ENCODE data around the gene PTPRS.

Gene PTPRS

DNA sequence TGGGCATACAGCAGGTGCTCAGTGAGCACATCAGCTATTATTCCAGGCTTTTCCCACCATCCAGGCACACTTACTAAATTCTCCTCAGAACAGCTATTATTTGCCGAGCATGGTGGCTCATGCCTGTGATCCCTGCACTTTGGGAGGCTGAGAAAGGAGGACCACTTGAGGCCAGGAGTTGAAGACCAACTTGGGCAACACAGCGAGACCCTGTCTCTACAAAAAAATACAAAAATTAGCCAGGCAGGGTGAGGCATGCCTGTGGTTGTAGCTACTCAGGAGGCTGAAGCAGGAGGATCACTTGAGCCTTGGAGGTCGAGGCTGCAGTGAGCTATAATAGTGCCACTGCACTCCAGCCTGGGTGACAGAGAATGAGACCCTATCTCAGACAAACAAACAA lies 35.4 kb downstream of the PTPRS start:
- no peak for DNase-seq

DNA sequence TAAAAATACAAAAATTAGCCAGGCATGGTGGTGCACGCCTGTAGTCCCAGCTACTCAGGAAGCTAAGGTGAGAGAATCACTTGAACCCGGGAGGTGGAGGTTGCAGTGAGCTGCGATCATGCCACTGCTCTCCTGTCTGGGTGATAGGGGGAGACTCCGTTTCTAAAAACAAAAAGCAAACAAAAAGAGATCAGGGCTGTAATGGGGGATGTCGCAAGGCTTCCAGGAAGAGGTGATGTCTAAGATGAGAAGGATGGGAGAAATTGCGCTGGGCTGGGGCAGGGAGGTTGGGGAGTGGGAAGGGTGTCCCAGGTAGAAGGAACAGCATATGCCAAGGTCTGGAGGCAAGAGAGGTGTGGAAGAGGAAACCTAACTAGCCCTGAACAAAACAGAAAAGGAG lies 36.1 kb downstream of the PTPRS start:
- no peak for DNase-seq

DNA sequence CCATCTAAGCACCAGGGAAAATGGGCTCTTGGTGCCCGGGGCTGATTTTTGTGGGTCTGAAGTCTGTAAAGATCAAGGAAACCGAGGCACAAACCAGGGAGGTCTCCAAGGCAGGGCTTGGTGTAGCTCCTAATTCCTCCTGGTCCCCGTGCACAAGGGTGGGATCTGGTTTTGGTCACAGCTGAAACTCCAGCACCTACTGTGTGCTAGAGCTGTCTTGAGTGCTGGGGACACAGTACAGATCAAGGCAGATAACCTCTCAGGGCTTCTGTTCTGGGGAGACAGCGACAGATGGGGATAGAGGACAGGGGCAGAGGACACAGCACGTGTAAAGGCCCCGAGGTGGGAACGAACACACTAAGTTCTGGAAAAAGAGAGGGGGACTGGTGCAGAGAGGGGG lies 37.4 kb downstream of the PTPRS start:
- no peak for DNase-seq

DNA sequence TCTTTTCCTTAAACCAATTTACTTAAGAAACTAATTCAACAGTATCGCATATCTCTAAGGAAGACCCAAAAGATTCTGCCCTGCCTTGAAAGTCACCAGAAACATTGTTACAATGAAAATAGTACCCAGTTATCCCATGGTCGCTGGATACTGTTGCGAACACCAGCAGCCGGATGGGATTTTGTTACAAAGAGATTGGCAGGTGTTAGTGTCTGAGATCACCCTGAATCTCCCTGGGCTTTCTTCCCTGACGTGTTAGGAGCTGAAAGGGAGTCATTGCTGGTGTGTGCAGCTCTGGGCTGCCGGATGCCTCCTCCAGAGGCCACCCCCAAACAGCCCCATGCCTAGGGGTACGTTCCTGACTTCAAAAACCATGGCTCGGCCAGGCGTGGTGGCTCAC lies 38.2 kb downstream of the PTPRS start:
- DNase-seq = no peak

DNA sequence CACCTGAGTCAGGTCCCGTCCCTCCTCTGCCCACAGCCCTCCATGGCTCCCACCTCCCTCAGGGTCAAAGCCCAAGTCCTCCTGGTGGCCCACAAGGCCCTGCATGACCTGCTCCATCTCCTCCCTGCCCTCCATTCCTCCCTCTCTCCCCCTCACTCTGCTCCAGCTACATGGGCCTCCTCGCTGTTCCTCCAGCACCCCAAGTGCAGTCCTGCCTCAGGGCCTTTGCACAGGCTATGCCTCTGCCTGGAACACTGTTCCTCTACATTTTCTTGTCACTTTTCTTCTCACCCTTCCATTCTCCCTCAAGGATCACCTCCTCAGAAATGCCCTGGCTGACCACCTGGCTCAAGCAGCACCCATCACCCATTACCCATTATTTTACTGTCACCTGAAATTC lies 41.5 kb downstream of the PTPRS start:
- no peak for DNase-seq

DNA sequence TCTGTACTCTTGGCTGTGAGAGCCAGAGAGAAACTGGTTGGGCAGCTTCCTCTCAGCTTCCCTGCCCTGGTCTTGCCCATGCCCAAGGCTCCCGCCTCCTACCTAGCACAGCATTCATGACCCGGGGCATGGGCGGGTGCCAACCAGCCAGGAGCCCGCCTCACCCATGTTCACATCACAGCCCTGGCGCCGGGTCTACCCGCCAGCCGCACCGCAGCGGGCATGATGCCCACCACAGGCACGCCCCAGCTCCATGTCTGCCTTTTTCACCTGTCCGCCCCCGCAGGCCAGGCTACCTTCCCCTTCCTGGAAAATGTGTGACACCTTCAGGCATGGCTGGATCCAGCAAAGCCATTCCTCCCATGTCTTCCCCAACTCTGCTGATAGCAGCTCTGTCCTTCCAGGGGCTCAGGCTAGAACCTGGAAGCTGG lies 42.1 kb downstream of the PTPRS start:
- DNase-seq = no peak

DNA sequence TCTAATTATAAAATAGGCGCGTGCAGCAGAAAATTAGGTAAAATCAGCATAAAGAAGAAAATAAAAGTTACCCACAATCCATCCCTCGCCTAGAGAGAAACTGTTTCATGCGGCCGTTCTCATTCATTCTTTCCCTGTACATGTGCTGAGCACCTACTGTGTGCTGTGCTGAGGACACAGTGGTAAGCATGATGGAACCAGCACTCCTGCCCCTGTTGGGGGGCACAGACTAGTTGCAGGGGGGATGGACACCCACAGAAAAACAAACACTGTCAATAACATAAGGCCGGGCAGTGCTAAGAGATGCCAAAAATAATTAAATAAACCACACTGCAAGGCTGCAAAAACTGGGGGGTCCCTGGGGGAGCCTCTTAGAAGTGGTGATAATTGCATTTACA lies 43.3 kb downstream of the PTPRS start:
- no peak for DNase-seq

DNA sequence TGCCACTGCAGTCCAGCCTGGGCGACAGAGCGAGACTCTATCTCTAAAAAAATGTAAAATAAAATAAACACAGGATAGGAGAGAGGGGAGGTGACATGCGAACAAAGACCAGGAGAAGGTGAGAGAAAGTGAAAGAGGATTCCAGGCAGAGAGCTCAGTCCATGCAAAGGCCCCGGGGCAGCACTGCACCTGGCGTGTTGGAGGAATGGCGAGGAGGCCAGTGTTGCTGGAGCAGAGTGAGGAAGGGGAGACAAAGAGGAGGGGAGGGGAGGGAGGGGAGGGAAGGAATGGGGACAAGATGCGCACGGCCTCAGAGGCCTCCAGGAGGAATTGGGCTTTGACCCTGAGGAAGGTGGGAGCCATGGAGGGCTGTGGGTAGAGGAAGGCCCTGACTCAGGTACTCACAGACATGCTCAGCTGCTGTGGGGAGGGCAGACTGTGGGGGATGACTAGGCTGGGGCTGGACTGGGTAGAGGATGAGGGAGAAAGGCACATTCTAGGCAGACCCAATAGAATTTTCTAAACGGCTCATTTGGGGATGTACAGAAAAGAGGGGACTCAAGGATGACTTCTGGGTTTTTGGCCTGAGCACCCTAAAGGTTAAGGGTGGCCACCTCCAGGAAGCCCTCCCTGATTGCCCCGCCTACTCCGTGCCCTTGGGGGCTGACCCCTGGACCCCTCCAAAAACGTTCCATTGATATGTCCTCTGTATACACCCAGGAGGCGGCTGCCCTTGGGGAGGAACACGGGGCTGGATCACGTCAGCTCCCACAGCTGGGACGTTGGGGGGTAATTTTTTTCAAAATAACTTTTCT lies 43.9 kb downstream of the PTPRS start:
- DNase-seq = no peak

DNA sequence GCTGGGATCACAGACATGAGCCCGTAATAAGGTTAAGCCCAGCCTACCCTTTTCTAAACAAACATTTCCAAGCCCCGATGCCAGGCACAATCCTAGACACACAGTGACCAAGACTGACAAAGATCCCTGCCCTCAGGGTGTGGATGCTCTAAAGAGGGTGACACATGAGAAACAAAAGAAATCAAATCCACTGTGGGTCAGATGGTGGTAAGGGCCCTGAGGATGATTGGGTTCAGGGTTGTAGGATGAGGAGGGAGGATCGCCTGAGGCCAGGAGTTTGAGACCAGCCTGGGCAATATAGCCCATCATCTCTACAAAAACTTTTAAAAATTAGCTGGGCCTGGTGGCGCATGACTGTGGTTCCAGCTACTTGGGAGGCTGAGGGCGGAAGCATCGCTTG lies 44.6 kb downstream of the PTPRS start:
- no peak for DNase-seq

DNA sequence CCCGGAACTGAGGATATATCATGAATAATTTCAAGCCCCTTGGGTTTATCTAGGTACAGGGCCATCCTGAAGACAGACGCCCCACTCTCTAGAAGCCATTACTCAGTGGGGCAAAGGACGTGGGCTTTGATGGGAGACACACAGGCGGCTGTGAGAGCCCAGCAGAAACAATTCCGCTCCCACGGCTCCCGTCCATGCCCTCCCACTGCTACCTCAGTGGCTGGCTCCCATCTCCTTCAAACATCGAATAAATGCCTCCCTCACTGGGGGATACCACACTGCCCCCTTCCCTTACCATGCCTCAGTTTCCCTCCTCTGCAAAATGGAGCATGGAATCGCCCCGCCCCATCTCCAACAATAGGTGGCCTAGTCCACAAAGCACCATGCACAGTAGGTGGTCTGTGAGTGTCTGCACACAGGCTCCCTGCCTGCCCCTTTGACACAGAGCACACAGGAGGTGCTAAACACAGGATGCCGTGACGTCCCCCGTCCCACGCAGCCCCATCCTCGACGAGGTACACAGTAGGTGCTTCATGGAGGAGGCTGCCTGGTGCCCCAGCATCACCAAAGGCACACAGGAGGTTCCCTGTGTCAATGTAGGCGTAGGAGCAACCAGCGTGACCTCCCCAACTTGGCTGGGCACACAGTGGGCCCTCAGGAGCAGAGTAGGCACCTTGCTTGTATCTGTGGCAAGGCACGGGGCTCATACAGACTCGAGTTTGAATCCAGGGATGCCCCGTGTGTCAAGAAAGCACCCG lies 46.0 kb downstream of the PTPRS start:
- no peak for DNase-seq

DNA sequence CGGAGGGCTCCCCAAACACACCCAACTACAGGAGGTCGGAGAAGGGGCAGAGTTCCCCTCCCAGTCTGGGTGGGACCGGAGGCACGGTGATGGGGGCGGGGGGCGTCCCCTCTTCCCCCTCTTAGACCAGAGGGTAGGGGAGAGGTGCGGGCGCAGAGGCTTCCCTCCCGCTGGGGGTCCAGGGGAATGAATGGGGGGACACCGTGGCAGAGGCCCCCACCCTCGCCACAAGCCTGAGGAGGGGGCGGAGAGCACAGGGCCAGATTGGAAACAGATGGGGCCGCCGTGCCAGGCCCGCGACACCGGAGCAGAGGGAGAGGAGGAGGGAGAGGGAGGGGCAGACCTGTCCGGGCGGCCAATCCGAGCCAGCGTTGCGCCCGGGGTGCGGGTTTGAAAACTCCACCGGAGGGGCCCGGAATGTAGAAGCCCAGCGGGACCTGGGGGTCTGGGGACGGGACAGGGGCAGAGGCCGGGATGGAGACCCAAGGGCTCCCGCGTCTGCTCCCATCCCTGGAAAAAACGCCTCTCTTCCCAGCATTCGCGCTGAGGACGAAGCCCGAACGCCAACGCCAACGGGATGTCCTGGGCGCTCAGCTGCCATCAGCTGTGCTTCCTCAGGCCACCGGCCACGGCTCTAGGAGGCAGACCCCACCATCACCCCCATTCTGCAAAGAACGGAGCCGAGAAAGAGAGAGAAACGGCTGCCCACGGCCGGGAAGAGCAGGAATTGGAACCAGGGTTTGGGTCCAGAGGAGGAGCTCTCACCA lies 46.8 kb downstream of the PTPRS start:
- DNase-seq = no peak

DNA sequence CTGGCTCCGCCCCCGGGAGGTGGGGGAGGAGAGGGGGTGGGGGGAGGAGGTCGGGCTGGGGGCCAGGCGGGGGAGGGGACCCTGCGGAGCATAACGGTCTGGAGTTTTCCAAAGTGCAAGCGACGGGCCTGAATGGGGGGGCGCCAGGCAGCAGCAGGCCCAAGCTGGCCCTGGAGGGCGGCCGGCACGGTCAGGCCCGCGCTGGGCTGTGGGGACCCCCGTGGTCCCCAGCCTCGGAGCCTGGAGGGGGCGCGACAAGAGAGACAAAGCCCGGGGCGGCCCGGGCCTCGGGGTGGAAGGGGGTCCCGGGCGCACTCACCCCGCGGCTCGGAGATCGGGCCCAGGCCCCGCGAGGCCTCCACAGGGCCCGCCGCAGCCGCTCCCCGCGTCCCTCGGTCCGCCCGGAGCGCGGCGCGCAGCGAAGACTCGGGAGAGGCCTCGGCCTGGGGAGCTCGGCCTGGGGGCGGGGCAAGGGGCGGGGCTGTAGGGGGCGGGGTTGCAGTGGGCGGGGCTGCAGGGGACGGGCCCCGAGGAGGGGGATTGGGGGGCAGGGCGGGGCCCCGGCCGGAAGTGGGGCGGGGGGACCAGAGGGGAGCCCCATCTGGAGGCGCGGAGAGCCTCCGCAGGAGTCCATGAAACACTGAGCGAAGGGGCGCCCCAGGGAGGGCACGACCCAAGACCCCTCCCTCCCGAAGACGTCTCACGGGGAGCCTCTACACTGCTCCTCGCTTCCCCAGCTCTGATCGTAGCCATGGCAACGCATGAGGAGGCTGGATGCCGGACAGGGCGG lies 47.6 kb downstream of the PTPRS start:
- DNase-seq = peak in 1 of 2 experiments; percentile 8

DNA sequence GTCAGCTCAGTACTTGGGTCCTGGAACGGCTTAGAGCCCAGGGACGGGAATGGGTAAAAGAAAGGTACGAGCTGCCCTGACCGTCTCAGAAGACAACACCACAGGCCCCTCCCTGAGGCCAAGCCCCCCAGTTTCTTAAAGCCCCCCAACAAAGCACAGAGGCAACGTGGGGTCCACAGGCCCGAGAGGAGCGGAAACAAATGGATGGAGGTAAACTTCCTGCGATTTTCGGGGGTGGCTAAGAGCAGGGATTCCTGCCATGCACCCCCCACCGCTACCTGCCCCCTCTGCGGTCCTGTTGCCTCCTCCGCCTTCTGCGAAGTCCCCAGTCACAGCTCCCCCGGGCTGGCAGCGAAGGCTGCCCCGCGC lies 48.2 kb downstream of the PTPRS start:
- DNase-seq = no peak

DNA sequence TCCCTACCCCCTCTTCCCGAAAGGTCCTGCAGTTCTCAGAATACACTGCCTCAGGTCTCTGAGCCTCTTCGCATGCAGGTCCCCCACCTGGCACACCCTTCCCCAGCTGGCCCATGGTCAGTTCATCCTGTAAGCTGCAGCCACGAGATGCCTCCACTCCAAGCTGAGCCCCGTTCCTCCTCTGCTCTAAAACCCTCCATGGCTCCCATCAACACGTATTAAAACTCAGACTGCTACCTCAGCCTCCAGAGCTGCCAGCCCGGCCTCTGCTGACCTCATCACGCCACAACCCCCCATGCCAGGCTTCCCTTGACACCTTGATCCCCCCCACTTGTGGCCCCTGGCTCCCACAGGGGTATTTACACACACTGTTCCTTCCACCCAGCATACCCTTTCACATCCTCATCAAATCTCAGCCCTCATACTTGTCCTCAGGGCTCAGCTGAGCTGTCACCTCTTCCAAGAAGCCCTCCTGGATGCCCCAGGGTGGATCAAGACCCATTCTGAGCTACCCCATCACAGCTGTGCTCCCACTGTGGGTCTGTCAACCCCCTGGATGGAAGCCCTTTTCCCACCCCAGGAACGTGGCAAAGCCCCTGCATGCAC lies 48.9 kb downstream of the PTPRS start:
- DNase-seq = no peak
